K562 (cell line): ENCODE results near the gene DLK1. TPM values are rescaled to one million over a fixed set of nuclear protein-coding genes. Genes with fewer than 3 reads are reported as not detected.

Experiments
- CCAR2 ChIP-seq: fragments of 200-400 bp; formaldehyde crosslinking; IDR thresholded peaks from 2 replicates; pipeline ENCODE4 v1.6.1; 2017; ENCODE audit warnings: mild to moderate bottlenecking, low read depth, low read length
- ELF4 ChIP-seq: fragments of 450-650 bp; formaldehyde crosslinking; IDR thresholded peaks from 2 replicates; pipeline ENCODE4 v1.4.0; 2022; ENCODE audit warnings: missing genetic modification characterization
- HEY1 ChIP-seq: fragments of 250-450 bp; sonication (Bioruptor Pico); IDR thresholded peaks from 2 replicates; pipeline ENCODE4 v1.5.0; 2020; ENCODE audit warnings: mild to moderate bottlenecking, moderate library complexity, borderline replicate concordance
- MAFF ChIP-seq: IDR thresholded peaks from 2 replicates; pipeline ENCODE4 v1.6.1; 2012; ENCODE audit warnings: low read length, improper control_type of control experiment
- NFE2 ChIP-seq: IDR thresholded peaks from 2 replicates; pipeline ENCODE4 v1.6.1; 2014; ENCODE audit warnings: antibody characterized with exemption, low read depth
- ZNF354B ChIP-seq: fragments of 250-450 bp; sonication (Bioruptor Pico); IDR thresholded peaks from 2 replicates; pipeline ENCODE4 v1.4.0; 2020
- ZNF407 ChIP-seq: fragments of 450-650 bp; IDR thresholded peaks from 2 replicates; pipeline ENCODE4 v1.6.1; 2016; ENCODE audit warnings: low read depth
- polyA plus RNA-seq, 8 experiments: library from polyadenylated mRNA; depleted of rRNA in 4 of 8; stranded (reverse) in 5 of 8; unstranded in 3 of 8; fragments of >200 nt; fragmentation: Nextera tagmentation in 2 of 8; fragmentation: Illumina TruSeq in 1 of 8; extraction: Ambion mirVana in 2 of 8; extraction: Trizol in 1 of 8; gene quantifications; 2 replicates each; pipeline versions ENCODE4 v1.2.1 to v1.2.3, GENCODE V29; 2011 to 2014; ENCODE audit warnings: inconsistent platforms in 1 of 8, missing spikeins in 1 of 8
- total RNA-seq, 7 experiments: library from RNA; depleted of rRNA in 6 of 7; stranded (reverse); fragments of >200 nt in 6 of 7; fragmentation: Illumina TruSeq in 2 of 7; extraction: Trizol in 2 of 7; gene quantifications; 2 replicates each; pipeline versions ENCODE4 v1.2.1 to v1.2.3, GENCODE V29; 2011 to 2021; ENCODE audit warnings: low replicate concordance in 1 of 7
- TF ChIP-seq, protein P1 (sequence below): fragments of 450-650 bp; IDR thresholded peaks from 2 replicates; pipeline ENCODE4 v1.6.1; 2017; ENCODE audit warnings: antibody characterized with exemption, mild to moderate bottlenecking
- TF ChIP-seq, protein P2 (sequence below): fragments of 250-450 bp; sonication (Bioruptor Pico); IDR thresholded peaks from 2 replicates; pipeline ENCODE4 v1.8.0; 2021; ENCODE audit warnings: moderate library complexity, mild to moderate bottlenecking, inconsistent platforms
- TF ChIP-seq, protein P3 (sequence below), 2 experiments: IDR thresholded peaks; 2 replicates each; pipeline ENCODE4 v1.6.1; 2011; ENCODE audit warnings: borderline replicate concordance in 1 of 2, control low read depth in 1 of 2, low read depth in 1 of 2, low read length in 1 of 2, mild to moderate bottlenecking in 1 of 2, mixed read lengths in 1 of 2, moderate library complexity in 1 of 2; ENCODE audit not compliant: insufficient read depth in 1 of 2, insufficient read length in 1 of 2, poor library complexity in 1 of 2, severe bottlenecking in 1 of 2; ENCODE audit errors: extremely low read depth in 1 of 2

The DLK1 gene
- total and polyA plus RNA-seq, 9 of the 15 experiments (the other 6 are each of a cell fraction or from before 2014, with no cell fraction given): 4.4 to 97.2 (median 15.3) TPM

DNA sequence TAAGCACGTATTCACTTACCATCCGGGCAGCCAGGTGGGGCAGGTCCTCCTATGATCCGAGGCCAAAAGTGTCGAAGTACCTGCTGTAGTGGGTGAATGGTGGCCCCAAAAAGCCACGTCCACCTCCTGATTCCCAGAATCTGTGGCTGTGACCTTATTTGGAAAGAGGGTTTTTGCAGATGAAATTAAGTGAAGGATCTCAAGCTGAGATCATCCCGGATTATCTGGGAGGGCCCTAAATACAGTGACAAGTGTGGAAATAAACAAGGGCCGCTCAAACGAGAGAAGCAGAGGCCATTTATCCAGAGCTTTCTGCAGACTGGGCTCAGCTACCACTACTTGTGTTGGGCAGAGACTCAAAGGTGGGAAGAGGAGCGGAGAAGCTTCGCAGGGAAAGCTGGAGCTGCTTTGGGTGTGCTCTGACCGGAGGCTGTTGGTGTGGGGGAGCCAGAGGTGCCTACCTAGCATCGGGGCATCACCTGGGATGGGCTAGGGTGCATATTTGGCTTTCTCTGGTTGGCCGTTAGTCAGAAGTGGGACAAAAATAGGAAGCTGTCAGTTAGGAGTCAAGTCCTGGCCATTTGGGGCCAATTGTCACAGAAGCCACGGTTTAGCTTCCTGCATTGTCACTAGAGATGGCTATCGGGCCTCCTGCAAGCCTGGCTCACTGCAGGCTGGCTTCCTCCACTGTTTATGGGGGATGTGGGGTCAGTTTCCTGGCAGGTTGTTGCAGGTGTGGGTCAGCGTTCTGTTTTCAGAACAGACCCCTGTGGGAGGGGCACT is 27.8 kb upstream of the DLK1 start (continued):
- no peak for TF ChIP-seq ZNF407
- TF ChIP-seq ZNF354B (CRISPR knock-in tag): no peak
- TF ChIP-seq NFE2: peak; percentile 59; the same call in 1 of the 2 replicates
- TF ChIP-seq, protein P1, sequence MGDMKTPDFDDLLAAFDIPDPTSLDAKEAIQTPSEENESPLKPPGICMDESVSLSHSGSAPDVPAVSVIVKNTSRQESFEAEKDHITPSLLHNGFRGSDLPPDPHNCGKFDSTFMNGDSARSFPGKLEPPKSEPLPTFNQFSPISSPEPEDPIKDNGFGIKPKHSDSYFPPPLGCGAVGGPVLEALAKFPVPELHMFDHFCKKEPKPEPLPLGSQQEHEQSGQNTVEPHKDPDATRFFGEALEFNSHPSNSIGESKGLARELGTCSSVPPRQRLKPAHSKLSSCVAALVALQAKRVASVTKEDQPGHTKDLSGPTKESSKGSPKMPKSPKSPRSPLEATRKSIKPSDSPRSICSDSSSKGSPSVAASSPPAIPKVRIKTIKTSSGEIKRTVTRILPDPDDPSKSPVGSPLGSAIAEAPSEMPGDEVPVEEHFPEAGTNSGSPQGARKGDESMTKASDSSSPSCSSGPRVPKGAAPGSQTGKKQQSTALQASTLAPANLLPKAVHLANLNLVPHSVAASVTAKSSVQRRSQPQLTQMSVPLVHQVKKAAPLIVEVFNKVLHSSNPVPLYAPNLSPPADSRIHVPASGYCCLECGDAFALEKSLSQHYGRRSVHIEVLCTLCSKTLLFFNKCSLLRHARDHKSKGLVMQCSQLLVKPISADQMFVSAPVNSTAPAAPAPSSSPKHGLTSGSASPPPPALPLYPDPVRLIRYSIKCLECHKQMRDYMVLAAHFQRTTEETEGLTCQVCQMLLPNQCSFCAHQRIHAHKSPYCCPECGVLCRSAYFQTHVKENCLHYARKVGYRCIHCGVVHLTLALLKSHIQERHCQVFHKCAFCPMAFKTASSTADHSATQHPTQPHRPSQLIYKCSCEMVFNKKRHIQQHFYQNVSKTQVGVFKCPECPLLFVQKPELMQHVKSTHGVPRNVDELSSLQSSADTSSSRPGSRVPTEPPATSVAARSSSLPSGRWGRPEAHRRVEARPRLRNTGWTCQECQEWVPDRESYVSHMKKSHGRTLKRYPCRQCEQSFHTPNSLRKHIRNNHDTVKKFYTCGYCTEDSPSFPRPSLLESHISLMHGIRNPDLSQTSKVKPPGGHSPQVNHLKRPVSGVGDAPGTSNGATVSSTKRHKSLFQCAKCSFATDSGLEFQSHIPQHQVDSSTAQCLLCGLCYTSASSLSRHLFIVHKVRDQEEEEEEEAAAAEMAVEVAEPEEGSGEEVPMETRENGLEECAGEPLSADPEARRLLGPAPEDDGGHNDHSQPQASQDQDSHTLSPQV: peak; percentile 89
- TF ChIP-seq CCAR2: no peak
- TF ChIP-seq HEY1 (CRISPR knock-in tag): no peak
- TF ChIP-seq, protein P2, sequence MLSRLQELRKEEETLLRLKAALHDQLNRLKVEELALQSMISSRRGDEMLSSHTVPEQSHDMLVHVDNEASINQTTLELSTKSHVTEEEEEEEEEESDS (CRISPR knock-in tag): no peak
- no peak for TF ChIP-seq ELF4 (CRISPR knock-in tag)
- TF ChIP-seq, protein P3, sequence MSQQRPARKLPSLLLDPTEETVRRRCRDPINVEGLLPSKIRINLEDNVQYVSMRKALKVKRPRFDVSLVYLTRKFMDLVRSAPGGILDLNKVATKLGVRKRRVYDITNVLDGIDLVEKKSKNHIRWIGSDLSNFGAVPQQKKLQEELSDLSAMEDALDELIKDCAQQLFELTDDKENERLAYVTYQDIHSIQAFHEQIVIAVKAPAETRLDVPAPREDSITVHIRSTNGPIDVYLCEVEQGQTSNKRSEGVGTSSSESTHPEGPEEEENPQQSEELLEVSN (IDR thresholded peaks at IDR 0.05; ENCODE audit: borderline replicate concordance in 1 of 2, extremely low read depth in 1 of 2, insufficient read depth in 1 of 2, insufficient read length in 1 of 2, low read depth in 1 of 2, low read length in 1 of 2, poor library complexity in 1 of 2, severe bottlenecking in 1 of 2): no peak
- no peak for TF ChIP-seq MAFF
